Measurements from ENCODE around the gene PHKA1. TPM values are rescaled to one million over a fixed set of nuclear protein-coding genes. Genes with fewer than 3 reads are reported as not detected.
"Not testable (repeated sequence)": the region's sequence is repeated elsewhere in the genome, so short reads cannot be mapped to it uniquely, and the experiment has no call there.

The PHKA1 gene
- total RNA-seq, 2 experiments from 2014 or later = 0.21 to 0.44 TPM

- CTCF ChIA-PET = interaction anchor here (1.6 kb wide), 1 partner anchor 251 kb away, joined by 4 read pairs; no protein-coding TSS in a partner anchor
- no peak overlapping the region for H3K27ac Mint-ChIP-seq
- no peaks in the 10 kb centered on the region for H3K4me1 Mint-ChIP-seq (ENCODE audit: low read depth)
- H3K4me3 Mint-ChIP-seq = no peak overlapping the region
- no peaks in the 10 kb centered on the region for H3K27me3 Mint-ChIP-seq (ENCODE audit: low read depth)
- no peaks in the 10 kb centered on the region for H3K9me3 Mint-ChIP-seq (ENCODE audit: insufficient read depth)
- peaks cover 12% of the 10 kb centered on the region for H3K36me3 Mint-ChIP-seq (ENCODE audit: low read depth)
- DNase-seq (no peak), ATAC-seq (no peak)
- POLR2A ChIA-PET = no interaction called here
These were observed 159.5 kb downstream of the PHKA1 start for GRCh38 chrX:72554448-72555140.

- H3K4me1 Mint-ChIP-seq (ENCODE audit: low read depth); DNase-seq; H3K27me3 Mint-ChIP-seq (ENCODE audit: low read depth); H3K27ac Mint-ChIP-seq; H3K9me3 Mint-ChIP-seq (ENCODE audit: insufficient read depth); CTCF ChIA-PET; ATAC-seq; H3K36me3 Mint-ChIP-seq (ENCODE audit: low read depth); H3K4me3 Mint-ChIP-seq: not testable (repeated sequence)
- POLR2A ChIA-PET = interaction anchor here (0.6 kb wide), 1 partner anchor 218 kb away, joined by 4 read pairs; no protein-coding TSS in a partner anchor
These were observed 161.7 kb downstream of the PHKA1 start for GRCh38 chrX:72552443-72552842.

DNA sequence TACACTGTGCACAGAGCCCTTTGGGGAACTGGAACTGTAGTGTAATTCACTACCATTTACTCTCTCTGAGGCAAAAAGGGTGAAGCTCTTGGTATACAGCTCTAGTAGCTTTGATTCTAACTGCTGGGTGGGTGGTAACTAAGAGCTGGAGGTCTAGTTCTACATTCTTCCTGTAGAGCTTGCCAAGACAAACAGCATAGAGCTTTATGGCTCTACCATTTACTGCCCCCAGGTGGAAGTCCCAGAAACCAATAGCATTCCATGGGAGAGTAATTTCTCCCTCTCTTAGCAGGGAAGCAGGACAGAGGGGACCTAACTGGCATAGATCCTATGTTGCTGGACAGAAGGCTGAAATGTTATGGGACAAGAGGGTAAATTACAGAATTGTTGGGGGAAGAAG, 168.1 kb downstream of the PHKA1 start:
- ATAC-seq (no peak), DNase-seq (no peak)
- H3K4me1 Mint-ChIP-seq (ENCODE audit: low read depth) = no peaks in the 10 kb centered on the region
- no peak overlapping the region for H3K27ac Mint-ChIP-seq
- H3K36me3 Mint-ChIP-seq (ENCODE audit: low read depth) = peaks cover 4% of the 10 kb centered on the region
- no peaks in the 10 kb centered on the region for H3K27me3 Mint-ChIP-seq (ENCODE audit: low read depth)
- no peak overlapping the region for H3K4me3 Mint-ChIP-seq
- ChIA-PET CTCF (interaction anchor here (1.3 kb wide), 1 partner anchor 10 kb away, joined by 3 read pairs; no protein-coding TSS in a partner anchor), POLR2A (no interaction called here)
- no peaks in the 10 kb centered on the region for H3K9me3 Mint-ChIP-seq (ENCODE audit: insufficient read depth)

DNA sequence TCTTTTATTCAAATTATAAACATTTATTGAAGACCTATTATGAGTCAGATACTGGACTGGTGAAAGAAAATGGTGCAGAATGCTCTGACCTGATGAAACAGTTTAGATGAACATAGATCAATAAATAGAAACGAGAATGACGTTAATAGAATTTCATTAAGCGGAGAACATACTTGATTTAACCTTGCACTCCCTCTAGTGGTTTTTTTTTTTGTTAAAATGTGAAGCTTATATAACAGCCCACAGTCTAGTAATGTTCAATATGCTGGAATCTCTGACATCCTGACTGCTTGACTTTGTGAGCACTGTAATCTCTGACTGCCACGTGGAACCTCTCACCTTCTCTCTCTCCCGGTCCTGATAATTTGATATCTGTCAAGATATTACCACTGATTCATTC, 173.8 kb downstream of the PHKA1 start:
- CTCF ChIA-PET = interaction anchor here (1.0 to 1.6 kb wide), 2 partner anchors 295 to 359 kb away, joined by 3 to 7 read pairs; partner anchors contain the start of gene PIN4
- POLR2A ChIA-PET = no interaction called here
- H3K4me3 Mint-ChIP-seq = no peak overlapping the region
- DNase-seq (no peak), ATAC-seq (no peak)
- no peak overlapping the region for H3K27ac Mint-ChIP-seq
- H3K4me1 Mint-ChIP-seq (ENCODE audit: low read depth) = no peaks in the 10 kb centered on the region
- no peaks in the 10 kb centered on the region for H3K9me3 Mint-ChIP-seq (ENCODE audit: insufficient read depth)
- H3K36me3 Mint-ChIP-seq (ENCODE audit: low read depth) = peaks cover 4% of the 10 kb centered on the region
- no peaks in the 10 kb centered on the region for H3K27me3 Mint-ChIP-seq (ENCODE audit: low read depth)

DNA sequence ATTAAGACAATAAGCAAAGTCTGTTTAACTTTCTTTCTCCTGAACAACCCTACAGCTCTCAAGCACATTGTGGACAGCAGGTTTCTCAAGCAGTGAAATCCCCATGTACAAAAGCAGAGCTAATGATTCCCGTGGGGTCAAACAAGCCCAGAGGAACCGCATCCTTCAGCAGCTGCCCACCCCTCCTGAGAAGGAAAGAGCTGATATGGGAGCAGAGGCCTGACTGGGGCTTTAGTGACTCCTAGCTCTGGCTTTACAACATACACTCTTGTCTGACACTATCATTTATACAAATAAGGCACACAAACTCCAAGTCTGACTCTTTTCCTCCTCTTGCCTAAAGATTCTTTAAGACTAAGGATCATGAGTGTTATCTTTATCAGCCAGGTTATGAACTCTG, 174.3 kb downstream of the PHKA1 start:
- ChIA-PET CTCF (interaction anchor here (1.0 to 1.6 kb wide), 2 partner anchors 294 to 359 kb away, joined by 3 to 7 read pairs; partner anchors contain the start of gene PIN4), POLR2A (no interaction called here)
- DNase-seq = no peak
- Mint-ChIP-seq H3K4me1 (ENCODE audit: low read depth) (no peaks in the 10 kb centered on the region), H3K4me3 (no peak overlapping the region), H3K27ac (no peak overlapping the region), H3K27me3 (ENCODE audit: low read depth) (no peaks in the 10 kb centered on the region), H3K36me3 (ENCODE audit: low read depth) (peaks cover 4% of the 10 kb centered on the region), H3K9me3 (ENCODE audit: insufficient read depth) (no peaks in the 10 kb centered on the region)
- no peak for ATAC-seq

DNA sequence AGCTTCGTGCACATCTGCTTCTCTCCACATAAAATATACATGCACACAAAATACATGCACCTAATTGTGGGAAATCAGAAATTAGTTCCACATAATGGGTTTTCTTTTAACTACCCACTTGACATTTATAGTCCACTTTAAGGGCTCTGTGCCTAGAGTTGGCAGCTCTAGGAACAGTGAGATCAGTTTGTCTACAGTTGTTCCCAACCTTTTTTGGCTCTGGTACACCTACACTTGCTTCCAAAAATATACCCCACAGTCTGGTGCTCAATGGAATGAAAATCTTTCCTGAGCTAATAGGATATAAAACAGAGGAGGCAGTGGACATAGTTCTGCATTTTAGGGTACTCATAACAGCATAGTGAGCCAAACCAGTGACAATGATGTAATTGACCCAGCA, 177.6 kb downstream of the PHKA1 start:
- POLR2A ChIA-PET = no interaction called here
- H3K27me3 Mint-ChIP-seq (ENCODE audit: low read depth) = no peaks in the 10 kb centered on the region

DNA sequence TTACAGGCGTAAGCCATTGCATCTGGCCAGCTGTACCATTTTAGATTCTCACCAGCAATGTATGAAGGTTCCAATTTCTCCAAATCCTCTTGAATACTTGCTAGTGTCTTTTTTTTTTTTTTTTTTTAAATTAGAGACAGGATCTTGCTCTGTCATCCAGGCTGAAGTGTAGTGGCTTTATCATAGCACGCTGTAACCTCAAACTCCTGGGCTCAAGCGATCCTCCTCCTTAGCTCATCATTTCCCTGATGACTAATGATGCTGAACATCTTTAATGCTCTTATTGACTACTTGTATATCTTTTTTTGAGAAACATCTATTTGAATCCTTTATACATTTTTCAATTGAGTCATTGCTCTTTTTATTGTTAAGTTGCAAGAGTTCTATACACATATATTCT, 181.7 kb downstream of the PHKA1 start:
- no peaks in the 10 kb centered on the region for H3K9me3 Mint-ChIP-seq (ENCODE audit: insufficient read depth)
- no peak overlapping the region for H3K27ac Mint-ChIP-seq
- no peak for ATAC-seq
- H3K4me1 Mint-ChIP-seq (ENCODE audit: low read depth) = peaks cover 7% of the 10 kb centered on the region
- no peak for DNase-seq
- H3K4me3 Mint-ChIP-seq = no peak overlapping the region
- CTCF ChIA-PET = no interaction called here
- H3K36me3 Mint-ChIP-seq (ENCODE audit: low read depth) = peaks cover 6% of the 10 kb centered on the region
- H3K27me3 Mint-ChIP-seq (ENCODE audit: low read depth) = no peaks in the 10 kb centered on the region
- POLR2A ChIA-PET = interaction anchor here (0.7 kb wide), 1 partner anchor 545 kb away, joined by 3 read pairs; no protein-coding TSS in a partner anchor

More for the DNA sequence above, 177.6 kb downstream of the PHKA1 start:
- Mint-ChIP-seq H3K9me3 (ENCODE audit: insufficient read depth) (no peaks in the 10 kb centered on the region), H3K4me1 (ENCODE audit: low read depth) (no peaks in the 10 kb centered on the region), H3K36me3 (ENCODE audit: low read depth) (no peaks in the 10 kb centered on the region), H3K4me3 (no peak overlapping the region), H3K27ac (no peak overlapping the region)
- CTCF ChIA-PET = interaction anchor here (0.9 to 1.4 kb wide), 3 partner anchors 233 to 293 kb away, joined by 3 read pairs; no protein-coding TSS in a partner anchor
- DNase-seq = no peak
- ATAC-seq = no peak

Other genes with a start within 250 kb of the PHKA1 start
- gene HDAC8, start 141.5 kb downstream of the PHKA1 start, total RNA-seq = 10 to 100 TPM; 23.6 to 23.8 TPM
- gene DMRTC1B, start 62.6 kb upstream of the PHKA1 start, total RNA-seq = under 1 TPM in 1 of 2 experiments, not detected in 1; 0.18 TPM
- not detected for gene FAM236B, start 68.4 kb upstream of the PHKA1 start, total RNA-seq
- gene FAM236D, start 93.9 kb upstream of the PHKA1 start, total RNA-seq = not detected
- not detected for gene FAM236C, start 198.3 kb upstream of the PHKA1 start, total RNA-seq
- not detected for gene FAM236A, start 223.9 kb upstream of the PHKA1 start, total RNA-seq
- gene DMRTC1, start 229.5 kb upstream of the PHKA1 start, total RNA-seq = under 1 TPM in 1 of 2 experiments, not detected in 1; 0.18 TPM